GM13977 (cell line): ENCODE data around the gene RNF151.
A peak's percentile ranks its signal among the peaks of the same experiment; 100 is the strongest.
"Not testable (repeated sequence)": the region's sequence is repeated elsewhere in the genome, so short reads cannot be mapped to it uniquely, and the experiment has no call there.

ENCODE experiments used
- DNase-seq: peaks from one replicate; pipeline ENCODE4 v3.0.0; 2012; ENCODE audit warnings: low spot score
- CTCF ChIP-seq: IDR thresholded peaks from 2 replicates; pipeline ENCODE4 v1.5.1; 2012; ENCODE audit warnings: mild to moderate bottlenecking, control low read depth; ENCODE audit not compliant: insufficient read depth; ENCODE audit errors: extremely low read depth, missing control alignments
- in situ Hi-C: fragments of 300-500 bp; cut with MboI; formaldehyde crosslinking; loops from one replicate; pipeline ENCODE4 v1.12.0; 2022; ENCODE audit warnings: low sequenced_read_pairs, low pct_unique_long_range_greater_than_20kb, mixed read lengths, inconsistent platforms; ENCODE audit not compliant: unreplicated experiment

Gene RNF151

GRCh38 chr16:1961651-1962067 is 5.0 kb upstream of the RNF151 start:
- TF ChIP-seq CTCF: no peak
- in situ Hi-C loops: no loop called here
- no peak for DNase-seq

GRCh38 chr16:1962161-1963153 is 4.2 kb upstream of the RNF151 start:
- in situ Hi-C loops, DNase-seq: not testable (repeated sequence)

GRCh38 chr16:1963806-1964505 is 2.7 kb upstream of the RNF151 start:
- in situ Hi-C loops: no loop called here
- peak; percentile 23 for TF ChIP-seq CTCF
- no peak for DNase-seq

- no peak for TF ChIP-seq CTCF
- DNase-seq: peak; percentile 100
- in situ Hi-C loops: no loop called here
Observed at GRCh38 chr16:1964506-1965395, 1.9 kb upstream of the RNF151 start, which contains the start of gene RPS2. Gene RPS2 (minus strand): TSS chr16:1964826. CDS start chr16:1964625, 201 bp downstream.

GRCh38 chr16:1965396-1966001 is 1.2 kb upstream of the RNF151 start:
- no peak for DNase-seq
- in situ Hi-C loops: no loop called here
- TF ChIP-seq CTCF: no peak

GRCh38 chr16:1968146-1968953 is 1.7 kb downstream of the RNF151 start:
- DNase-seq: no peak
- in situ Hi-C loops: no loop called here

More at GRCh38 chr16:1968146-1968953, 1.7 kb downstream of the RNF151 start:
- no peak for TF ChIP-seq CTCF
